ENCODE results near the gene TMEM41B. TPM values are rescaled to one million over a fixed set of nuclear protein-coding genes. Genes with fewer than 3 reads are reported as not detected.
"Not testable (repeated sequence)": the region's sequence is repeated elsewhere in the genome, so short reads cannot be mapped to it uniquely, and the experiment has no call there.

The TMEM41B gene
- total RNA-seq, 1 experiment from 2014 or later = 110 TPM

DNA sequence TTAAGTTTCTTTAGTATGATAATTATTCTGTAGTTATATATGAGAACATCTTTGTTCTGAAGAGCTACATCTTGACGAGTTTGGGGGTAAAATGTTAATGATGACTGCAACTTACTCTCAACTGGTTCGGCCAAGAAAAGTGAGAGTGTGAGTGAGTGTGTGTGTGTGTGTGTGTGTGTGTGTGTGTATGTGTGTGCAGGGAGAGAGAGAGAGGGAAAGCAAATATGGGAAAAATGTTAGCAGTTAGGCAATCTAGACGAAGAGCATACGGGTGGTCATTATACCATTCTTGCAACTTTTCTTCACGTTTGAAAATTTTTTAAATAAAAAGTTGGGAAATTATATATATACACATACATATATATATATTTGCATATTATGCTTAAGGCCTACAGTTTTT lies 18.3 kb upstream of the TMEM41B start:
- intact Hi-C loops (cut with micrococcal nuclease; ENCODE audit: unreplicated experiment) = no loop called here
- Mint-ChIP-seq H3K36me3 (ENCODE audit: insufficient read depth, unreplicated experiment) (no peaks in the 10 kb centered on the region), H3K4me1 (ENCODE audit: low read depth, unreplicated experiment) (no peaks in the 10 kb centered on the region), H3K4me3 (ENCODE audit: unreplicated experiment) (no peak overlapping the region), H3K9me3 (ENCODE audit: unreplicated experiment) (no peaks in the 10 kb centered on the region), H3K27me3 (ENCODE audit: insufficient read depth, unreplicated experiment) (no peaks in the 10 kb centered on the region), H3K27ac (ENCODE audit: unreplicated experiment) (no peak overlapping the region)
- ChIA-PET POLR2A (no interaction called here), CTCF (no interaction called here)
- no peaks in the 10 kb centered on the region for H3K9me3 ChIP-seq
- no peak overlapping the region for H3K4me3 ChIP-seq (ENCODE audit: low read depth, low read length)
- no peaks in the 10 kb centered on the region for H3K36me3 ChIP-seq (ENCODE audit: control insufficient read depth, insufficient read depth, low read length)
- DNase-seq = no peak
- 0 out of 2 replicates have a peak, but pooled peaks cover 7% of the 10 kb centered on the region for H3K4me1 ChIP-seq
- no peak for TF ChIP-seq CTCF (IDR thresholded peaks at IDR 0.05; ENCODE audit: insufficient read depth in 1 of 2, low read depth in 1 of 2, low read length in 1 of 2, severe bottlenecking in 1 of 2, unreplicated experiment in 1 of 2)
- H3K27me3 ChIP-seq (replicated peaks; ENCODE audit: control insufficient read depth, insufficient read depth, low read length) = no peaks in the 10 kb centered on the region
- no TSS peak for BruUV-seq (replicated peaks)

DNA sequence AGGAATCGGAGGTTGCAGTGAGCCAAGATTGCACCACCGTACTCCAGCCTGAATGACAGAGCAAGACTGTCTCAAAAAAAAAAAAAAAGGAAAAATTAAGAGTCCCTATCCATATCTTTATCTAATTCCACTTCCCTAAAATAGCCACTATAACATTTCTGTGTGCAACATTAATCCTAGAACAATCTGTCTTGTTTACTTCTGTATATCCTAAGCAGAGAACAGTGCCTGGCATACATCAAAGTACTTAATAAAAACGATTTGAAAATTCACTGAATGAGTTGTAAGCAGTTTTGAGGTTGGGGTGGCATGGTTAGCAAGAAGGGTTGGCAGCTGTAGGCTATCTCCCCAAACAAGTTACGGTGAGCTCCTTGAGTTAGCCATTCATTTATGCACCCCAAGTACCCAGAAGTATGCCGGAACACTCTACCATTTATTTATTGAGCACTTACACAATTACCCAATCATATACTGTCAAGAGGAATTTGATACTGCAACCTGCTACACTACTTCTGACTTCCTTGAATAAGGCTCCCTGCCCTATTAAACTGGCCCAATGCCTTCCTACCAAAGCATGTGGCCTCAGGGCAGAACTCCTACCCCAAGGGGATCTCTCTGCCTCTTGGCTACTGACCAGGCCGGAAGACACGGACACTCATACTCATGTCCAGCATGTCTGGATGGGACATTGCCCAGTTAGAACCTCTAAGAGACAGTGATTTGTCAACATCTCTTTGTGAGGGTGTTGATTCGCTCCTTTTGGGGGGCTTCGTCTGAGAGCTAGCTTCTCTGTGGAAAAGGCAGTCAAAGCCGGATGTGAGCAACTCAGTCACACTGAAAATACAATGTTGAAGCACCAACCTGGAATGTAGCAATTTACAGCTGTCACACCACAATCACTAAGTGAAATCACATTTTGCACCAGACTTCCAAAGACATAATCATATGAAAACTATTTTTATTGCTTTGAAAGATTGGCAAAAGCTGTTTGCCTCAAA lies 16.3 kb upstream of the TMEM41B start:
- H3K9me3 Mint-ChIP-seq (ENCODE audit: unreplicated experiment) = no peaks in the 10 kb centered on the region
- no peak for TF ChIP-seq CTCF (IDR thresholded peaks at IDR 0.05; ENCODE audit: insufficient read depth in 1 of 2, low read depth in 1 of 2, low read length in 1 of 2, severe bottlenecking in 1 of 2, unreplicated experiment in 1 of 2)
- H3K36me3 ChIP-seq (ENCODE audit: control insufficient read depth, insufficient read depth, low read length) = no peaks in the 10 kb centered on the region
- no peak overlapping the region for H3K4me3 Mint-ChIP-seq (ENCODE audit: unreplicated experiment)
- H3K27me3 Mint-ChIP-seq (ENCODE audit: insufficient read depth, unreplicated experiment) = no peaks in the 10 kb centered on the region
- DNase-seq = no peak
- H3K36me3 Mint-ChIP-seq (ENCODE audit: insufficient read depth, unreplicated experiment) = no peaks in the 10 kb centered on the region
- intact Hi-C loops (cut with micrococcal nuclease; ENCODE audit: unreplicated experiment) = no loop called here
- H3K9me3 ChIP-seq = no peaks in the 10 kb centered on the region
- H3K4me3 ChIP-seq (ENCODE audit: low read depth, low read length) = no peak overlapping the region
- H3K27me3 ChIP-seq (replicated peaks; ENCODE audit: control insufficient read depth, insufficient read depth, low read length) = no peaks in the 10 kb centered on the region
- no TSS peak for BruUV-seq (replicated peaks)
- ChIA-PET CTCF (no interaction called here), POLR2A (no interaction called here)
- no peak overlapping the region for H3K27ac Mint-ChIP-seq (ENCODE audit: unreplicated experiment)
- H3K4me1 ChIP-seq = 0 out of 2 replicates have a peak, but pooled peaks cover 7% of the 10 kb centered on the region
- H3K4me1 Mint-ChIP-seq (ENCODE audit: low read depth, unreplicated experiment) = no peaks in the 10 kb centered on the region

GRCh38 chr11:9320047-9320446 lies 5.7 kb upstream of the TMEM41B start:
- Histone ChIP-seq H3K27me3 (replicated peaks; ENCODE audit: control insufficient read depth, insufficient read depth, low read length) (no peaks in the 10 kb centered on the region), H3K4me1 (peaks cover 45% of the 10 kb centered on the region), H3K9me3 (no peaks in the 10 kb centered on the region), H3K4me3 (ENCODE audit: low read depth, low read length) (no peak overlapping the region), H3K36me3 (ENCODE audit: control insufficient read depth, insufficient read depth, low read length) (no peaks in the 10 kb centered on the region)
- Mint-ChIP-seq H3K4me3 (ENCODE audit: unreplicated experiment) (peak overlapping the region; percentile 63), H3K9me3 (ENCODE audit: unreplicated experiment) (no peaks in the 10 kb centered on the region), H3K27me3 (ENCODE audit: insufficient read depth, unreplicated experiment) (no peaks in the 10 kb centered on the region), H3K36me3 (ENCODE audit: insufficient read depth, unreplicated experiment) (peaks cover 17% of the 10 kb centered on the region), H3K4me1 (ENCODE audit: low read depth, unreplicated experiment) (peaks cover 44% of the 10 kb centered on the region), H3K27ac (ENCODE audit: unreplicated experiment) (peak overlapping the region; percentile 75)
- intact Hi-C loops (cut with micrococcal nuclease; ENCODE audit: unreplicated experiment) = no loop called here
- POLR2A ChIA-PET = interaction anchor here (1.0 kb wide), 1 partner anchor 44 kb away, joined by 6 read pairs; no protein-coding TSS in a partner anchor
- no peak for TF ChIP-seq CTCF (IDR thresholded peaks at IDR 0.05; ENCODE audit: insufficient read depth in 1 of 2, low read depth in 1 of 2, low read length in 1 of 2, severe bottlenecking in 1 of 2, unreplicated experiment in 1 of 2)
- BruUV-seq (replicated peaks) = no TSS peak
- peak in 1 of 2 experiments; percentile 29 for DNase-seq
- CTCF ChIA-PET = no interaction called here

DNA sequence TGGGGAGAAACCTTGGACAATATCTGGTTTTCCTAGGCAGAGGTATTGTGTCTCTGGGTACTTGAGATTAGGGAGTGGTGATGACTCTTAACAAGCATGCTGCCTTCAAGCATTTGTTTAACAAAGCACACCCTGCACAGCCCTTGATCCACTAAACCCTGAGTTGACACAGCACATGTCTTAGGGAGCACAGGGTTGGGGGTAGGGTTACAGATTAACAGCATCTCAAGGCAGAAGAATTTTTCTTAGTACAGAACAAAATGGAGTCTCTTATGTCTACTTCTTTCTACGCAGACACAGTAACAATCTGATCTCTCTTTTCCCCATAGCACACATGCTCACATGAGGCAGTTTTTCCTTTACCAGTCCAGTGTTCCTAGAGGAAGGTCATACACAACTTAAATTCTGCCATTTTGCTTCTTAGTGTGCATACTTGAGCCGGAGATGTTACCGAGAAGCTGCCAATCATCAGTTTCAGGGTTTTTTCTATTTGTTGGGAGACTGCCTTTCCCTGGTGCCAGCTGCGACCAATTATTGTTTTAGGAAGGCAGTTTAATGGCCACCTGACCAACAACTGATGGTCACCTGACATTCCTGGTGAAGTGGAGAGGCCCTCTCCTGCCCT lies 5.1 kb upstream of the TMEM41B start:
- DNase-seq = peak; percentile 85 to 95
- Mint-ChIP-seq H3K4me3 (ENCODE audit: unreplicated experiment) (peak overlapping the region; percentile 63), H3K27ac (ENCODE audit: unreplicated experiment) (peak overlapping the region; percentile 75), H3K4me1 (ENCODE audit: low read depth, unreplicated experiment) (peaks cover 43% of the 10 kb centered on the region), H3K36me3 (ENCODE audit: insufficient read depth, unreplicated experiment) (peaks cover 23% of the 10 kb centered on the region)
- H3K9me3 Mint-ChIP-seq (ENCODE audit: unreplicated experiment); H3K4me3 ChIP-seq (ENCODE audit: low read depth, low read length); H3K27me3 ChIP-seq (replicated peaks; ENCODE audit: control insufficient read depth, insufficient read depth, low read length); H3K9me3 ChIP-seq; H3K36me3 ChIP-seq (ENCODE audit: control insufficient read depth, insufficient read depth, low read length); H3K27me3 Mint-ChIP-seq (ENCODE audit: insufficient read depth, unreplicated experiment); CTCF ChIA-PET; BruUV-seq (replicated peaks): not testable (repeated sequence)
- peaks cover 47% of the 10 kb centered on the region for H3K4me1 ChIP-seq
- intact Hi-C loops (cut with micrococcal nuclease; ENCODE audit: unreplicated experiment) = loop anchor here (1.0 kb wide), 3 partner anchors 44 to 191 kb away; no protein-coding TSS in a partner anchor
- POLR2A ChIA-PET = interaction anchor here (1.0 kb wide), 1 partner anchor 45 kb away, joined by 6 read pairs; no protein-coding TSS in a partner anchor
